HG03521 (cell line): ENCODE data around the gene NPIPB2.

Experiments used
- ATAC-seq: cut with Tn5 transposase; IDR thresholded peaks from one replicate; pipeline ENCODE4 v1.9.1; 2021; ENCODE audit warnings: mild to moderate bottlenecking, moderate library complexity; ENCODE audit not compliant: unreplicated experiment

Gene NPIPB2

GRCh38 chr16:11907160-11907970 lies 34.5 kb downstream of the NPIPB2 start:
- no peak for ATAC-seq

GRCh38 chr16:11903906-11904305 lies 37.9 kb downstream of the NPIPB2 start:
- ATAC-seq, result no peak

GRCh38 chr16:11901091-11901490 lies 40.8 kb downstream of the NPIPB2 start:
- no peak for ATAC-seq

- no peak for ATAC-seq
These were observed 45.2 kb downstream of the NPIPB2 start for GRCh38 chr16:11896486-11897176.

GRCh38 chr16:11893571-11893970 lies 48.3 kb downstream of the NPIPB2 start:
- ATAC-seq, result no peak

- no peak for ATAC-seq
These were observed 49.1 kb downstream of the NPIPB2 start for GRCh38 chr16:11892761-11893160.

- ATAC-seq, result no peak
These were observed 51.4 kb downstream of the NPIPB2 start for GRCh38 chr16:11890231-11890965.

GRCh38 chr16:11886881-11887280 lies 55.0 kb downstream of the NPIPB2 start:
- ATAC-seq, result no peak

- ATAC-seq, result no peak
These were observed 57.8 kb downstream of the NPIPB2 start for GRCh38 chr16:11884035-11884434.

- ATAC-seq, result no peak
These were observed 61.8 kb downstream of the NPIPB2 start for GRCh38 chr16:11880007-11880406.

GRCh38 chr16:11877374-11877773 lies 64.5 kb downstream of the NPIPB2 start:
- no peak for ATAC-seq
